Myocyte (in vitro differentiated cells): Measurements from ENCODE around the gene LPAR3. TPM values are rescaled to one million over a fixed set of nuclear protein-coding genes. Genes with fewer than 3 reads are reported as not detected.

Source experiments
- DNase-seq: peaks from one replicate; pipeline ENCODE4 v3.0.0-alpha.2; 2012; ENCODE audit warnings: low read depth
- total RNA-seq: library from RNA; depleted of rRNA; stranded (reverse); fragments of >200 nt; gene quantifications from 2 replicates; pipeline ENCODE4 v1.2.3, GENCODE V29; 2014

LPAR3 gene
- total RNA-seq, 1 donor from 2014 or later: not detected

DNA sequence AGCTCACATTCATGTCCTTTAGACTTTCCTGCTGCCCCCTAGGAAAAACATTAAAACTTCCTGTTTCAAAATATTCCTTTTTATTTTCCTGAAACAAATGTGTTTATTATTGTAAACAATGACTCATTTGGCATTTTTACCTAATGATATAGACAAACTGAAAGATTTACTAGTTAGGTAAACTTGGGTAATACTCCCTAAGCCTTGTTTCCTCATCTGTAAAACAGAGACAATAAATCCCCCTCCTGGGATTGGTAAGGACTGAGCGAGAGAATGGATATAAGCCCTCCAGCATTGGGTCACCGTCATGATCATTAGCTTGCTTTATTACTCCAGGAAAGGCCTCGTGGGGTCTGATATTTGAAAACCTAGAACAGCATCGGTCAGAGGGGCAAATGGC lies 59.8 kb downstream of the LPAR3 start:
- DNase-seq: no peak

DNA sequence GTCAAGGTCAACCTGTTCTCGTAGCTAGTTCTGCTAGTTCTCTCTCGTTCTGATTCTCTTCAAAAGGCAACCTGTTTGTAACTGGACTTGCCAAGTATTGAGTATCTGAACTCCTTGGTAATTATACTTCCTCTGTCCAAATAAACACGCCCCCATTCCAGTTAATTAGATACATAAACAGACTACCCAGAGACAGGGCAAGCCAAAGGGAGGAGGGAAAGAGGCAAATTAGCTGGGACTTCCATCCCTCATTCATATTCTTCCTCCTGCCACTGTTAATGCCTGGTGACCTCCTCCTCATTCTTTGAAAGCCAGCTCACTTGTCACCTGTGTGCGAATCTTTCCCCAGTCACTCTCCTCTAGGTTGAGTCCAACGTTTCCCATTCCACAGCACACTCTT lies 62.9 kb downstream of the LPAR3 start:
- no peak for DNase-seq

- DNase-seq: no peak
These were observed 65.0 kb downstream of the LPAR3 start for GRCh38 chr1:84827976-84828375.

DNA sequence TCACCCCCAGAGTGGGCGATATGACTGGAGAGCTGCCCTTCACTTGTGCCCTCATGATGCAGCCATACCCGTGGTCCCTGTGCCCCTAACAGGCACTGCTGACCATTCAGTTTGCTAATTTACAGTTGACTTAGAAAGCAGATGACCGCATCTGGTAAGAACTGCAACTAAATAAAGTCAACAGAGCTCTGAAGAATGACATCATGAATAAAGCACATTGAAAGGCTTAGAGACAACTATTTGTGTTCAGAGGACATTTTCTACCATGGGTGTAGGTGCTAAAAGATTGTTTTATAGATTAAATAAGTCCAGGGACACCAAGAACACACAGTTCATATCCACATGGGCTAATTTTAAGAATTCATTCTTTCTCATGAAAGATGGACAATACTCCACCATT lies 65.5 kb downstream of the LPAR3 start:
- no peak for DNase-seq

GRCh38 chr1:84825161-84825560 lies 67.8 kb downstream of the LPAR3 start:
- DNase-seq: no peak

- DNase-seq: no peak
These were observed 69.0 kb downstream of the LPAR3 start for GRCh38 chr1:84823991-84824390.

- no peak for DNase-seq
These were observed 69.5 kb downstream of the LPAR3 start for GRCh38 chr1:84823511-84823910.

DNA sequence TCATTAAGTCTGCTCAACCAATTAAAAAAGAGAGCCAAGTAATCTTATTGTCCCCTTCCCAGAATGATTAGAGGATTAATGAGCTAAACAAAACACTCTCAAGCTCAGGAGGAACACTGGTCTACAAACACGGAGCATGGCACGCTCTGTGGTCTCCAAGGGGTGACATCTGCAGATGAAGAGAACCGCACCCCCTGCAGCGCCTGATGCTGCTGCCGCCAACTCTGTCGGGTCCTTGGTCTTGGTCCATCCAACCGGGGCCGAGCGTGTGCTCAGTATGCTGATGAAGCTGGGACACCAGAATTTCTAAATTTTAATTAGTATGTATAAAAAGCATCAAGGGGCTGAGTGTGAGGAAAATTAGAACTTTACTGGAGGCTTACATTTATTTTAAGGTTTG lies 82.7 kb downstream of the LPAR3 start:
- DNase-seq: no peak

DNA sequence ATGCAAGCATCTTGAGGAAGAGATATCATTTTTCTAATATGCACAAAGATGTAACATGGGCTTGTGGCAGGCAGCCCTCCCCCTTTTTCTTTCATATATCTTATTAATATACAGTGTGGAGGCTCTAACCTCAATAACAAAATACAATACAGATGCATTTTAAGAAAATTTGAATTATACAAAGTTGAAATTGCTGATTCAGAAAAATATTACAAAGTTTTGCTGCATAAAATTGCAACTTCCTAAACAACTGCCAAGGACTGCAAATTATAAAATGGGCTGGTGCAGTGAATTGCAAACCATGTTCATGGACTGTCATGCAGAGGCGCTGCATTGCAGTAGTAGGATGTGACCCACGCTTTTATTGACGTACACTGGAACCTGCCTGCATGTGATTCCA lies 84.0 kb downstream of the LPAR3 start:
- DNase-seq: no peak

- no peak for DNase-seq
These were observed 89.4 kb downstream of the LPAR3 start for GRCh38 chr1:84803604-84804003.

GRCh38 chr1:84802567-84803232 lies 90.3 kb downstream of the LPAR3 start:
- no peak for DNase-seq

DNA sequence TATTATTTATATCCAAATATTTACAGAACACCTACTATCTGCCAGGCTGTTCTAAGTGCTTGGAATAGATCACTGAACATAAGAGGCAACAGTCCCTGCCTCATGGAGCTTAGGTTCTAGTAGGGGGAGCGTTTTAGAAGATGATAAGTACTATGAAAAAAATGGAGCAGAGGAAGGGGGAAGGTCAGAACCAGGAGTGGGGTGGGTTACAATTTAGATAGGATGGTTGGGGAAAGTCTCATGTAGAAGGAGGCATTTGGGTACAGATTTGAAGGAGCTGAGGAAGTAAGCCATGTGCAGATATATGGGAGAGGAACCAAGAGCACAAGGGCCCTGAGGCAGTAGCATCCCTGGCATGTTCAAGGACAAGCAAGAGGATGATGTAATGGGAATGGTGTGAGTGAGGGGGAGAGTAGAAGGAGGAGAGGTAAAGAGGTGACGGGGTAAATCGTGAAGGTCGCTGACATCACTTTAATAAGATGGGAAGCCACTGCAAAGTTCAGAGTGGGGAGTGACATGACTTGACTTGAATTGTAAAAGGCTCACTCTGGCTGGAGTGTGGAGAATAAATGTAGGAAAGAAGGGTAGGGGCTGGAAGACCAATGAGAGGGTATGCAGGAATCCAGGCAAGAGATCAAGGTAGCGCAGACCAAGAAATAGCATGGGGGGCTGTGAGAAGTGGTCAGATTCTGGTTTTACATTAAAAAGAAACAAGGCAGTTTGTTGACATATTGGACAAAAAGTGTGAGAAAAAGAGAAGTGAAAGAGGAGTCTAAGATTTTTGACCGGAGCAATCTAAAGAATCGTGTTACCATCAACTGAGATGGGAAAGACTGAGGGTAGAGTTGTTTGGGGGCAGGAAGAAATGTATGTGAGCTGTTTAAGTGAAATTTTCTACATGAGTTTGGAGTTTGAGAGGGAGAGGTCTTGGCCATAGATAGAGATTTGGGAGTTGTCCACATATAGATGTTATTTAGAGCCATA lies 92.6 kb downstream of the LPAR3 start:
- DNase-seq: no peak

GRCh38 chr1:84797603-84798002 lies 95.4 kb downstream of the LPAR3 start:
- DNase-seq: peak; percentile 58

GRCh38 chr1:84795966-84796600 lies 96.9 kb downstream of the LPAR3 start:
- peak; percentile 86 for DNase-seq

GRCh38 chr1:84795213-84795612 lies 97.8 kb downstream of the LPAR3 start:
- no peak for DNase-seq

- no peak for DNase-seq
These were observed 100.6 kb downstream of the LPAR3 start for GRCh38 chr1:84792421-84792820.

- DNase-seq: no peak
These were observed 104.0 kb downstream of the LPAR3 start for GRCh38 chr1:84789014-84789413.

DNA sequence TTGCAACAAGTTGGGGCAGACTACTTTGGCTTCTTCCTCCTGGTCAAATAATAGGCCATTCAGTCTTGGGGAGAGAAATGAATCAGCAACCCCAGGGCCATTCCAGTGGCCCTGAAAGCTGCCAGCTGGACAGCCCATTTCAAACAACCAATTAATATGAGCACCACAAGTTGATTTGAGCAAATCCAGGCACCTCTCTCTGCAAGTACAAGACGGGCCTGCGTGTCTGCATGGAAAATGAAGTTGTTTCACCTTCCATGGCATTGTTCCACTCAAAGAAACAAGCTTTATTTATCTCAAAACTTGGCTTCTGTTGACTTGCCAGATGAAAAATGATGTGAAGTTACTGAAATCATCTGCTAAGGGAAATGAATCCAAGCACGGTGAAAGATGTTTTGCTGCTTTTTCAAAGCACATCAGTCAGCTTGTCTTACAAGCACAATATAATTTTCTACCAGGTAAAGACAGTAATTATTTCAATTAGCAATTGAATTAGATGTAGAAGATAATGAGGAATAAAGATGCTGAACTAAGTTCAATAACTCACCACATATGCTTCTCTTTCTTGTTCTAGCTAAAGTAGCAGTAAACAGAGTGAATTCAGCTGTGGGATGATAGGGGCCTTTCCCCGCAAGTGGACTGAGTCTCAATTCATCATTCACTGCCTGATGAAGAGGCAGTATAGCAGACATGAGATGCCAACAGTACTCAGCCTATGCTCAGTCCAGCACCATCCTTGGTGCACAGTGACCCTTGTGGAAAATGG lies 107.6 kb downstream of the LPAR3 start:
- DNase-seq: no peak

DNA sequence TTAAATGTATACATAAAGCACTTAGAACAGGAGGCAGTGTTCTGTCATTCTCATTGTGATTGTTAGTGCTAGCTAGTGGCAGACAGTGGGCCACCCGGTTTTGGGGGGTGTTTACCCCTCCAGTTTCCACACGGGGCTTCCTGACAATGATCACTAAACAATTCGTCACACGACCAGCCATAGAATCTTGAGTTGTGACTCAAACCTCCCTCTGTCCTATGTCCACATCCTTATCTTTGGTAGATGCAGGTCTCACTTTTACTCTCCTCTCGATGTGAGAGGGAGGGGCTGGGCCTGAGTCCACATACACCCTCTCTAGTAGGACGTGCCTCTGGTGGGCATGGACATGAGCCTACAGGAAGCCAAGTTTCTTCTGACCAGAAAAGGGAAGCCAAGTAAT lies 110.1 kb downstream of the LPAR3 start:
- no peak for DNase-seq

DNA sequence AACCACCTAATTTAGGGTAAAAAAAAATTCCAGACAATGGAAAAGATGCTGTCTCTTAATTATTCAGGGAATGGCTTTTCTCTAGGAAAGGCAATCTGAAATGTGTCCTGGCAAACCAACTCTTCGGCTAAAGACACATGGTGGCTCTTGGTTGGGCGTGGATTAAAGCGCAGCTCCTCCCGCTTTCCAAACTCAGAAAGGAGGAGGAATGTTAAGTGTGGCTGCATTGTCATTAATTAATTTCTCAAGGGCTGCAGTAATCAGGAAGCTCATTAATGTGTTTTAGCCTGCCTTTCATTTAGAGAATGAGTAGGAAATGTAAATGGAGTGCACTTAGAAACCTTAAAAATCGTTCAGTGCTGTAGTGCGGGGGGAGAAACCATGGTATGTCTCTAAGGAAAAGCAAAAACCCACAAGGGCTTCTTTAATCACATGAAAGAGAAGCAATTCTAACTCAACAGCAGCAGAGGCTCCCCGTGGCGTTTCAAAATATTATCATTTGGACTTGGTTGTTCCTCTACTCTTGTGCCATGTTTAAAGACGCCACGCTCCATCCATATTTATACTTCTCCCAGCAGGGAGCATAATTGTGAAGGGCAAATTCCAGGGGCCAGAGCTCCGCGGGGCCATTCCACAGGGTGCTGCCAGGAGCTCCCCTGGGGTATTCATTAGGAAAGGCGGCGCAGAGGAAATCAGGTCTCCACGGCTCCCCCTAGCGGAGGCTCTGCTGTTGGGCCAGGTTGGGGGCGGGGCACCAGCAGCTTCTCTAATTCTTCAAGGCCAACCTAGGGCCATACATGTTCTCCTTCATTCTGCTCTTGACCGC lies 110.8 kb downstream of the LPAR3 start:
- DNase-seq: peak; percentile 73
